H1 (cell line): ENCODE results near the gene MAGI1. TPM values are rescaled to one million over a fixed set of nuclear protein-coding genes. Genes with fewer than 3 reads are reported as not detected.

Source experiments
- ATF2 ChIP-seq: IDR thresholded peaks from 2 replicates; pipeline ENCODE4 v1.6.1; 2012; ENCODE audit warnings: low read length, inconsistent platforms
- CHD7 ChIP-seq: fragments of 300-600 bp; sonication (generic); IDR thresholded peaks from 2 replicates; pipeline ENCODE4 v1.7.1; 2012; ENCODE audit warnings: low read length, moderate library complexity, mild to moderate bottlenecking, inconsistent platforms; ENCODE audit not compliant: insufficient replicate concordance
- HDAC2 ChIP-seq, 2 experiments: fragments of 300-600 bp in 1 of 2; sonication (generic) in 1 of 2; IDR thresholded peaks; 2 replicates each; pipeline ENCODE4 v1.6.1; 2011 to 2012; ENCODE audit warnings: low read depth in 2 of 2, low read length in 2 of 2, mild to moderate bottlenecking in 2 of 2, moderate library complexity in 2 of 2, borderline replicate concordance in 1 of 2, inconsistent platforms in 1 of 2
- POU5F1 ChIP-seq: IDR thresholded peaks from 2 replicates; pipeline ENCODE4 v1.6.1; 2011; ENCODE audit warnings: low read depth, mild to moderate bottlenecking, low read length, moderate library complexity
- SAP30 ChIP-seq: fragments of 300-600 bp; sonication (generic); IDR thresholded peaks from 2 replicates; pipeline ENCODE4 v1.7.1; 2012; ENCODE audit warnings: low read length, moderate library complexity, mild to moderate bottlenecking, inconsistent platforms; ENCODE audit not compliant: insufficient read depth, insufficient replicate concordance
- SIN3A ChIP-seq, 2 experiments: IDR thresholded peaks in 1 of 2; conservative IDR thresholded peaks in 1 of 2; 2 replicates each; pipeline ENCODE4 v1.6.1; 2011 to 2012; ENCODE audit warnings: low read length in 2 of 2, improper control_type of control experiment in 1 of 2, low read depth in 1 of 2, mild to moderate bottlenecking in 1 of 2
- SIRT6 ChIP-seq: IDR thresholded peaks from one replicate; pipeline ENCODE4 v1.7.1; 2012; ENCODE audit warnings: low read length, inconsistent platforms
- TCF12 ChIP-seq: IDR thresholded peaks from 2 replicates; pipeline ENCODE4 v1.6.1; 2011; ENCODE audit warnings: low read depth, mild to moderate bottlenecking, low read length
- polyA plus RNA-seq, 7 experiments: library from polyadenylated mRNA; depleted of rRNA in 3 of 7; stranded (reverse) in 5 of 7; unstranded in 2 of 7; fragments of >200 nt in 5 of 7; fragments of 200-250 nt in 2 of 7; gene quantifications; 1 replicate in 5 of 7; 2 replicates in 1 of 7; 4 replicates in 1 of 7; pipeline versions ENCODE4 v1.2.1 to v1.2.3, GENCODE V29; 2011 to 2013; ENCODE audit warnings: missing spikeins in 2 of 7, mixed read lengths in 2 of 7
- total RNA-seq: library from RNA; stranded (reverse); fragmentation: NEBNext Ultra II Directional; extraction: Animal tissue kit (Norgen Biotek cat#: 25700); gene quantifications from 2 replicates; pipeline ENCODE4 v1.2.1, GENCODE V29; 2021

Gene MAGI1
- total and polyA plus RNA-seq, 2 of the 8 experiments (the other 6 are each of a cell fraction or from before 2014, with no cell fraction given), result 19.8 to 78.0 TPM

GRCh38 chr3:65581313-65581712, 457.4 kb downstream of the MAGI1 start (continued):
- TF ChIP-seq CHD7 (no peak), SAP30 (no peak), ATF2 (no peak), SIN3A (conservative IDR thresholded peaks at IDR 0.05 in 1 of 2, IDR thresholded peaks at IDR 0.05 in 1 of 2; ENCODE audit: low read depth in 1 of 2, low read length in 2 of 2) (no peak), POU5F1 (no peak), TCF12 (no peak), SIRT6 (no peak), HDAC2 (IDR thresholded peaks at IDR 0.05; ENCODE audit: borderline replicate concordance in 1 of 2, low read depth in 2 of 2, low read length in 2 of 2) (no peak)
